Thyroid gland (tissue), 4 donors: Measurements from ENCODE around the gene MAPRE2. TPM values are rescaled to one million over a fixed set of nuclear protein-coding genes. Genes with fewer than 3 reads are reported as not detected.

Source experiments
- DNase-seq, 2 donors: peaks; one replicate each; pipeline ENCODE4 v3.0.0-alpha.2; 2019
- H3K27ac ChIP-seq, 3 donors: fragments of 200-600 bp; sonication (generic); 1 replicate in 2 of 3; 2 replicates in 1 of 3; pipeline ENCODE4 v1.5.1; 2016 to 2019; ENCODE audit warnings: mild to moderate bottlenecking in 1 of 3, moderate library complexity in 1 of 3
- H3K27me3 ChIP-seq: fragments of 200-600 bp; sonication (generic); one replicate; pipeline ENCODE4 v1.5.1; 2019
- H3K36me3 ChIP-seq, 2 donors: fragments of 200-600 bp; sonication (generic); one replicate each; pipeline ENCODE4 v1.5.1; 2016 to 2019
- H3K4me1 ChIP-seq, 2 donors: fragments of 200-600 bp; sonication (generic); one replicate each; pipeline ENCODE4 v1.5.1; 2017 to 2019
- H3K4me3 ChIP-seq, 3 donors: fragments of 200-600 bp; sonication (generic); replicated peaks in 1 of 3; 1 replicate in 2 of 3; 2 replicates in 1 of 3; pipeline ENCODE4 v1.5.1; 2016; ENCODE audit warnings: mild to moderate bottlenecking in 1 of 3
- H3K9me3 ChIP-seq: fragments of 200-600 bp; sonication (generic); one replicate; pipeline ENCODE4 v1.5.1; 2017
- CTCF ChIP-seq, 6 experiments: fragments of 200-600 bp in 3 of 6; fragments of 450-650 bp in 3 of 6; sonication (generic) in 3 of 6; IDR thresholded peaks; one replicate each; pipeline ENCODE4 v1.5.1; 2016 to 2019; ENCODE audit warnings: antibody characterized with exemption in 6 of 6, mild to moderate bottlenecking in 2 of 6, inconsistent platforms in 1 of 6, moderate library complexity in 1 of 6
- POLR2A ChIP-seq, 2 donors: fragments of 450-650 bp; IDR thresholded peaks; one replicate each; pipeline ENCODE4 v1.6.1; 2017; ENCODE audit warnings: antibody characterized with exemption in 2 of 2, mild to moderate bottlenecking in 2 of 2, moderate library complexity in 1 of 2
- WGBS, 2 donors: methylation state at CpG; one replicate each; pipeline ENCODE4 v1.1.5; 2017; 5-methylcytosine and 5-hydroxymethylcytosine counted together
- intact Hi-C: fragments of 100-400 bp; cut with DNase I; formaldehyde crosslinking; loops from one replicate; pipeline ENCODE4 v1.15.1; 2023
- total RNA-seq, 4 donors: library from RNA; depleted of rRNA; stranded (reverse); fragments of >200 nt; gene quantifications; one replicate each; pipeline ENCODE4 v1.2.3, GENCODE V29; 2016

Gene MAPRE2
- total RNA-seq, 4 donors from 2014 or later, result 22.6 to 38.1 (median 28.8) TPM

GRCh38 chr18:35063875-35064690 lies 22.9 kb downstream of the MAPRE2 start:
- H3K27me3 ChIP-seq, result no peaks in the 10 kb centered on the region
- TF ChIP-seq CTCF (IDR thresholded peaks at IDR 0.05) (no peak), POLR2A (IDR thresholded peaks at IDR 0.05) (no peak)
- H3K27ac ChIP-seq, result no peak overlapping the region
- peaks cover 16 to 20% of the 10 kb centered on the region in 2 donors for H3K4me1 ChIP-seq
- no peak overlapping the region for H3K4me3 ChIP-seq
- no peak for DNase-seq
- H3K36me3 ChIP-seq, result no peaks in the 10 kb centered on the region
- H3K9me3 ChIP-seq, result no peaks in the 10 kb centered on the region
- WGBS, 2 donors, result 72 to 74% methylated on average over 4 of the region's 4 CpGs
- intact Hi-C loops, result no loop called here

DNA sequence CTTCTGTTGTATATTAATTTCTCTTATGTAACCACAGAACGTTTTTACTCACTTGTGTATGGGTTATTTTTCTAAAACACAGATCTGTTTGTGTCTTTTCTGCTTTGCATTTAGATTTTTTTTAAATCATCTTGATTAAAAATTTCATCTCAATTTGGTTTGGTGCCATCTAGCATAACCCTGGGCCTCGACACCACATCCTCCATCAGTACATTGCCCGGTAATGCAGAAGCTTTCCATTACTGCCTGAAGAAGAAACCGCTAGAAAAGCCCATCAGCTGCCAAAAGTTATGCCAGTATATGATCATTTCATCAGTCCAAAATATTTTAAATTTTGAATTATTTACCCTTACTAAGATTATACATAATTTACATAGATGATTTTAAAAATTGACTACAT lies 26.2 kb downstream of the MAPRE2 start:
- no peaks in the 10 kb centered on the region for H3K27me3 ChIP-seq
- TF ChIP-seq CTCF (IDR thresholded peaks at IDR 0.05) (no peak), POLR2A (IDR thresholded peaks at IDR 0.05) (no peak)
- no peaks in the 10 kb centered on the region for H3K36me3 ChIP-seq
- peaks cover 5 to 6% of the 10 kb centered on the region in 2 donors for H3K4me1 ChIP-seq
- no peaks in the 10 kb centered on the region for H3K9me3 ChIP-seq
- WGBS, 2 donors, result 82 to 85% methylated on average over 4 of the region's 4 CpGs
- intact Hi-C loops, result no loop called here
- H3K27ac ChIP-seq, result no peak overlapping the region
- H3K4me3 ChIP-seq, result no peak overlapping the region
- no peak for DNase-seq

DNA sequence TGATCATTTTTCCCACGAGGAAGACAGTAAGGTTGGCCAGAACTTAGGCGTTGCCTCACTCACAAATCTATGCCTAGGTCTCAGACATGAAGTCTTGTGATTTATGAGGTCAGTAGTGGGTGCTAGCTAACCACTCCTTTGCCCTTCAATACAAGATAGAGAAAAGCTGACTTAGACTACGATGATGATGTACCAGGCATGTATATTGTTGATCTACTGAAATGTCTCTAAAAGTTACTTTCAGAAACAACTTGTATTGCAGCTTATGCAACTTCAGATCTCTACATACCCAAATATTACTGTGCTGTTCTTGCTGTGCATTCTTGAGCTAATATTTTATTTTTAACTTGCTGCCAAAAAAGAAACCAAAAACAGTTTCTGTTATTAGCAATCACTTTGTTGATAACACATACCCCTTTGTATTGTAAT lies 30.6 kb downstream of the MAPRE2 start:
- intact Hi-C loops, result no loop called here
- H3K4me3 ChIP-seq, result no peak overlapping the region
- no peak for DNase-seq
- WGBS, 2 donors, result 75 to 77% methylated on average over 3 of the region's 3 CpGs
- TF ChIP-seq POLR2A (IDR thresholded peaks at IDR 0.05) (no peak), CTCF (IDR thresholded peaks at IDR 0.05) (no peak)
- H3K9me3 ChIP-seq, result no peaks in the 10 kb centered on the region
- no peaks in the 10 kb centered on the region for H3K27me3 ChIP-seq
- H3K36me3 ChIP-seq, result no peaks in the 10 kb centered on the region
- H3K27ac ChIP-seq, result no peak overlapping the region
- H3K4me1 ChIP-seq, result peaks cover 0 to 18% of the 10 kb centered on the region in 2 donors

DNA sequence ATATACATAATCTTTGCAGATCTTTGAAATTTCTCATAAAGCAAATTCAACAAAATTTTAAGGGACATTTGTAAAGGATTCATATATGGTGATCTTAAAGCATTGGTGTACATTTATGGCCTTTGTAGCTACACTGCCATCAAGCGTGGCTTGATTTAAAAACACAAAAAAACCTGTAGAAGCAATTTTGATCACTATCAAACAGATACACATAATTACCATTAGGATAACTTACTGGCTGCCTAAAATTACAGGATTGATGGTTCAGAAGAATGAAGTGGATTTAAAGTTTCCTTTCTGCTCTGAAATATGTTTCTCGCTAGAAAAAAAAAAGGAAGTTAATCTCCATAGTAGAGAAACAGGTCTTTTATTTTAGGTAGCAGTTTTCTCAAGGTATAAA lies 31.4 kb downstream of the MAPRE2 start:
- no peak overlapping the region for H3K27ac ChIP-seq
- no peak for TF ChIP-seq POLR2A (IDR thresholded peaks at IDR 0.05)
- no peak for TF ChIP-seq CTCF (IDR thresholded peaks at IDR 0.05)
- H3K27me3 ChIP-seq, result no peaks in the 10 kb centered on the region
- 86 to 89% methylated on average over 2 of the region's 2 CpGs for WGBS, 2 donors
- no peak overlapping the region for H3K4me3 ChIP-seq
- peaks cover under 1 to 18% of the 10 kb centered on the region in 2 donors for H3K4me1 ChIP-seq
- DNase-seq, result no peak
- H3K9me3 ChIP-seq, result no peaks in the 10 kb centered on the region
- no peaks in the 10 kb centered on the region for H3K36me3 ChIP-seq
- intact Hi-C loops, result no loop called here
